NCI-H2081 (cell line): ENCODE results near the gene SOAT2.
"Not testable (repeated sequence)": the region's sequence is repeated elsewhere in the genome, so short reads cannot be mapped to it uniquely, and the experiment has no call there.

Experiments
- DNase-seq, 2 experiments: peaks; one replicate each; lab custom pipeline; 2025; lab: John Stamatoyannopoulos, UW

SOAT2 gene

DNA sequence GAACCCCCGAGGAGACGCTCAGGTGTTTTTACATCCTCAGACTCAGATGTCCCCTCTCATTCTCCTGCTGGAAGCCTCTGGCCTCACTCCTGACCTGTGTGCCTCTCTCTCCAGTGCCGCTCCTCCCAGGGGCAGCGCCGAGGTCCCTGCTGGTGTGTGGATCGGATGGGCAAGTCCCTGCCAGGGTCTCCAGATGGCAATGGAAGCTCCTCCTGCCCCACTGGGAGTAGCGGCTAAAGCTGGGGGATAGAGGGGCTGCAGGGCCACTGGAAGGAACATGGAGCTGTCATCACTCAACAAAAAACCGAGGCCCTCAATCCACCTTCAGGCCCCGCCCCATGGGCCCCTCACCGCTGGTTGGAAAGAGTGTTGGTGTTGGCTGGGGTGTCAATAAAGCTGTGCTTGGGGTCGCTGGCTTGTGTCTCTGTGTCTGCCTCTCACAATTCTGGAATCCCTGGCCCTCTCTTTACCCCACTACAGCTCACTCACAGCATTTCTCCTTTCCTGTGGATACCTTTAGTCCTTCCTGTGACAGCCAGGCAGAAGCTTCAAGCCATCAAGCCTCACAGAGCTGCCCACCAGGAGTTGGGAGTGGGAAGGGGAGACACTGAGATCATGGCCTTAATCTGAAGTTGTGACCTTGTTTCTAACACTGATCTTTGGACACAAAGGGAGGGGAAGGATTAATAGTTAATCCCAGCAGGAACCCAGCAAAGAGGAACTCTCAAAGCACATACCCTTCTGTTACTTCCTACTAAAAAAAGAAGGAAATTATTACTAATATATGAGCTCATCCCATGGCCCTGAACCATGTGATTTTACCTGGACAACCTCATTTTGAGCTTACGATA, 1.1 kb upstream of the SOAT2 start:
- no peak for DNase-seq

- no peak for DNase-seq
These were observed 597 bp downstream of the SOAT2 start for GRCh38 chr12:53103860-53104305.

GRCh38 chr12:53105256-53105655, 2.0 kb downstream of the SOAT2 start:
- DNase-seq: no peak

DNA sequence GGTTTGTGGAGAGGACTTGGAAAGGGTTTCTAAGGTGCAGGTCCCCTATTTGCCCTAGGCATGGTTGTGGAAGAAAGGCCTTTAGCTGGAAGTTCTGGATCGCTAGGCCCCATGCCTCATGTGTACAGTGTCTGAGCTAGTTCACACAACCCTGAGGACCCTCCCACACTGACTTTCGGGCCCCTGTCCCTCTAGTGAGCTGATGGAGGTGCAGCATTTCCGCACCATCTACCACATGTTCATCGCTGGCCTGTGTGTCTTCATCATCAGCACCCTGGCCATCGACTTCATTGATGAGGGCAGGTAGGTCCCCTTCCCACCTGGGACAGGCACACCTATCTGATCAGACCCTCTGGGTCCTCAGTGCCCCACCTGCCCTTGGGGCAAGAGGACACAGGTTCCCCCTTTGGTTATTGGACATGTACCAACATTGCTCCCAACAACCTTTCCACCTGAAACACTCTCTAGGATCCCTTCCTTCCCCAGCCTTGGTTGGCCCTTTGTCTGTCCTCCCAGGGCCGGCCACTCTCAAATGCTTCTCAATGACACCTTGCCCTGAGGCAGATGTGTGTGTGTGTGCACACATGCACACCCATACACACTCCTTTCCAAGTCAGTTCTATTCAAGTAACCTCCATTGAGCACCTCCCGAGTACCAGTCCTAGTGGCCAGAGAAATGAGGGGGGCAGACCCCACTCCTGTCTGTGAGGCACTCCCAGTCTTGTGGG, 2.6 kb downstream of the SOAT2 start:
- no peak for DNase-seq

DNA sequence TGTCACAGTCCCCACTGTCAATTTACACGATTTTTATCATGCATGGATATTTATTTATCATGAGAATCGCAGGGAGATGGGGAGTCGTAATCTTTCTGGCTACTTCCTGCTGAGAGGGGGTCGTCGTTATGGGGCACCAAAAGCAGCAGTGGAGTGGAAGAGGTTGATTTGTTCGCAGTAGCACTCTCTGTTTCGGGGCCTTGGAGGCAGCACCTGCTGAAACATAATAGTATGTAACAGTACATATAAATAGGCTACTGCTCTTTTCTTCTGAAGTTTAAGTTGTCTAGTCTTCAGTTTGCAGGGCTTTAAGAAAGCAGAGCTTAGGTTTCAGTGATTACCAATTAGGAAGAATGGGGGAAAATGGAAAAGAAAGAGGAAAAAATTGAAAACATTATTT, 3.8 kb downstream of the SOAT2 start:
- no peak for DNase-seq

DNA sequence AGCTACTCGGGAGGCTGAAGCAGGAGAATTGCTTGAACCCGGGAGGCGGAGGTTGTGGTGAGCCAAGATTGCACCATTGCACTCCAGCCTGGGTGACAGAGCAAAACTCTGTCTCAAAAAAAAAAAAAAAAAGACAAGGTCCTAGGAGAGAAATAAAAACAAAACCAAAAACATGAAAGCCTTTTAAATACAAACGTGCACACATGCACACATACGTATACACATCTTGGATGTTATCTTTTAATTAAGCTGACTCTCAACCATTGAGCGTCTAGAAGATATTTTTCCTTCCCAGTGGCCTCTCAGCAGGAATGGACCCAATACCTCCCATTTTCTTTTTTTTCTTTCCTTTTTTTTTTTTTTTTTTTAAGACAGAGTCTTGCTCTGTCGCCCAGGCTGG, 9.1 kb downstream of the SOAT2 start:
- DNase-seq: not testable (repeated sequence)

GRCh38 chr12:53113136-53113705, 9.9 kb downstream of the SOAT2 start:
- DNase-seq: no peak

- DNase-seq: no peak
These were observed 10.7 kb downstream of the SOAT2 start for GRCh38 chr12:53113951-53114350.

DNA sequence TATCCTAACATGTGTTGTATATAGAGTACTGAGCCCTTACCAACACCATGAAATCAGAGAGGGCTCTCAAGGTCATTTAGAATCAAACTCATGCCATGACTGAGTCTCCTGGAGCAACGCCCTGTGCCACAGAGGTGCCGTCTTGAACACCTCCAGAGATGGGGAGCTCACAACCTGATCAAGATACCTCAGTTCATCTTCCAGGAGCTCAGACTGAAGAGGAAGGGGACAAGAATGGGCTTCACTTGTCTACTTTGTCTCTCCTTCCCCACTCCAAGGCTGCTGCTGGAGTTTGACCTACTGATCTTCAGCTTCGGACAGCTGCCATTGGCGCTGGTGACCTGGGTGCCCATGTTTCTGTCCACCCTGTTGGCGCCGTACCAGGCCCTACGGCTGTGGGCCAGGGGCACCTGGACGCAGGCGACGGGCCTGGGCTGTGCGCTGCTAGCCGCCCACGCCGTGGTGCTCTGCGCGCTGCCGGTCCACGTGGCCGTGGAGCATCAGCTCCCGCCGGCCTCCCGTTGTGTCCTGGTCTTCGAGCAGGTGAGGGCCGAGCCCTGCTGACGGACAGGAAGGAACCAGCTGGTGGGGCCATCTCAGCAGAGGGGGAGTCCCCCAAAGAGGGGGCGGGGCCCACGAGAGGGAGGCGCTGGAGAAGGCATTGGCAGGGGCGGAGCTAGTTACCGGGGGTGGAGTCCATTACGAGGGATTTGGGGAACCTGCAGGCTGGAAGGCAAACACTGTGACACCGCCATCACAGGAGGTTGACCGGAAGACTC, 12.0 kb downstream of the SOAT2 start:
- no peak for DNase-seq

DNA sequence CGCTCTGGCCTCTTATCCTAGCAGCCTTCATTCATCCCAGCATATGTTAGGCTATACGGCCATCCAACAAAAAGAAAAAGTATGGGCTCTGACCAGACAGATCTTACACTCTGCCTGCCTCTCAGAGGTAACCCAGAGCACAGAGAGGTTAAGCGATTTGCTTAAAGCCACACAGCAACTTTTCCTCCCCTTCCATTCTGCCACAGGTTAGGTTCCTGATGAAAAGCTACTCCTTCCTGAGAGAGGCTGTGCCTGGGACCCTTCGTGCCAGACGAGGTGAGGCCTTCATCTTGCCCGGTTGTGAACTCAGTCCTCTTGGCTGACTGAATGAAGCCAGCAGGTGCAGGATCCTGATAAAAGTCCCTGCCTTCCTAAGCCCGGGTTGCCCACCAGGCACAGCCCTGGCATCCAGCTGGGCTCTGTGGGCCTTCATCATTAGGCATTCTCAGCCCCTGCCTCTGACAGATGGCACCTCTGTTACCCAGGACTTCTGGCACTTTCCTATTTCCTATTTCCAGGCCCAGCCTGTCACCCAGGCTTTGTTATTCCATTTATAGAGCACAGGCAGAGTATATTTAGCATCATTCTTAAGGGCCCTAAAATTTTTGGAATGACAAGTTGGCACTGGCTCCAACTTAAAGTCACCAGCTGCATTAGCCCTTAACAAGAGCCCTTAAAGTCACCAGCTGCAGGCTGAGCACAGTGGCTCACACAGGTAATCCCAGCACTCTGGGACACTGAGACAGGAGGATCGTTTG, 12.8 kb downstream of the SOAT2 start:
- DNase-seq: no peak

DNA sequence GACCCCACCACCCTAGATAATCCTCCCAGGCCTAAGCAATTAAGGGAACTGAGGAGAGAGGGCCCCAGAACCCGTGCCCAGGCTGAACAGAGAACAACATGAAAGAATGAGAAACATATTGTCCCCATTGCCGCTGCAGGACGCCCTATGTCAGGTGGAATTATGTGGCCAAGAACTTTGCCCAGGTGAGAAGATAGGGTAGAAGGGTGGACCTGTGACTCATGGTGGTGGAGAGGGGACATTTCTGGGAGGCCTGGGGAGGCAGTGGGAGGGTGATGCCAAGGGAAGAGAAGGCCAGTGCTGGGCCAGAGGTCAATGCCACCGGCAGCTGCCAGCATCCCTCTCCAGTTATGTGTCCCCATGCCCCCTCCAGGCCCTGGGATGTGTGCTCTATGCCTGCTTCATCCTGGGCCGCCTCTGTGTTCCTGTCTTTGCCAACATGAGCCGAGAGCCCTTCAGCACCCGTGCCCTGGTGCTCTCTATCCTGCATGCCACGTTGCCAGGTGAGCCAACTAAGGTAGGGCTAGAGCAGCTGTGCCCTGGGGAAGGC, 15.5 kb downstream of the SOAT2 start:
- DNase-seq: no peak

- no peak for DNase-seq
These were observed 17.6 kb downstream of the SOAT2 start for GRCh38 chr12:53120685-53121525.

DNA sequence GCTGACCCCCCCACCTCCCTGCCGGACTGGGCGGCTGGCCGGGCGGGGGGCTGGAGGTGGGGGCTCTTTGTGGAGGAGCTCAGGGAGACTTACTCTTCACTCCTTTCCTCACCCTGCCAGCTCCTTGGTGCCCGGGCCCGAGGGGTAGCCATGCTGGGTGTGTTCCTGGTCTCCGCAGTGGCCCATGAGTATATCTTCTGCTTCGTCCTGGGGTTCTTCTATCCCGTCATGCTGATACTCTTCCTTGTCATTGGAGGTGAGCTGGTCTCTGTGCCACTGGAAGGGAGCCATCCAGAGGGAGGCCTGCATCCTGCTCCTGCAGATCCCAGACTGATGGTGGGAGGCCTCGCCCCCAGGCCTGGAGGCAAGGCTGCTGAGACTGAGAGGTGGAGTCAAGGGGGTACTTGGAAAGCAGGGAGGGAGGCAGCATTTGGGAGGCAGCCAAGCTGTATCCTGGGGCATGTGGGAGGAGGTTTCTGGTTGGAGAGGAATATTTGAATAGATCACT, 19.7 kb downstream of the SOAT2 start:
- DNase-seq: no peak

GRCh38 chr12:53123578-53124351, 20.5 kb downstream of the SOAT2 start:
- no peak for DNase-seq

GRCh38 chr12:53124352-53124723, 21.1 kb downstream of the SOAT2 start:
- DNase-seq: no peak

DNA sequence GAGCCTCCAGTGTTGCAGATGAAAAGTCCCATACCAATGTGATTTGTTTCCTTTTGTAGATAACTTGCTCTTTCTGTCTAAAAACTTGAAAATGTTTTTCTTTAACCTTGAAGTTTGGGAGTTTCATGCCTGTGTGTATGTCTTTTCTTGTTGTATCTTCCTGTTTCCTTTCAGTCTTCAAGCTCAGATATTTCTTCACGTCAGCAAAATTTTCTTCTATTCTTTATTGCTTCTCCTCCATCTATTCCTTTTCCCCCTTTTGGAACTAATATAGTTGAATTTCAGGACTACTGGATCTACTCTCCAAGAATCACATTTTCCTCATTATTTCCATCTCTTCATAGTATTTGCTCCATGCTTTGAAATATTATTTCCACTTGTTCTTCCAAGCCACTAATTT, 23.9 kb downstream of the SOAT2 start:
- DNase-seq: no peak

- DNase-seq: no peak
These were observed 25.7 kb downstream of the SOAT2 start for GRCh38 chr12:53128780-53129569.

DNA sequence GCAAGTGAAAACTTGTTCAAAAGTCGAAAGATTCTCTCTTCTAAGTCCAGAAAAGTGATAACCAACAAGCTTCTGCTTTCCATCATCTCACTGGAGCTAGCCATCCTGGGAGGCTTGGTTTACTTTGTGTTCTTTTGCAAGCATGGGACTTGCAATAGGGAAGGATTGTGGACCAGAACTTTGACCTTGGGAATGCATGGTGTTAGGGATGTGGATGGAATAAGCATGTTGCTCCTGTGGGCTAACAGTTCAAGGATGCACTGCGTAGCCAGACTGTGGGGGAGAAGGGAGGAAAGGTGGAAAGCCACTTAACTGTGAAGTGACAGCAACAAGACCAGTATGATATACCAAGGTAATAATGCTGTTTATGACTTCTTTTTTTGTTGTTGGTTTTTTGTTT, 28.6 kb downstream of the SOAT2 start:
- no peak for DNase-seq
